Choroid plexus epithelial cell (primary cell): ENCODE data around the gene BOK.

Source experiments
- DNase-seq: peaks from one replicate; pipeline ENCODE4 v3.0.0-alpha.2; 2010; ENCODE audit warnings: low read depth
- H3K4me3 ChIP-seq: 2 replicates; pipeline ENCODE4 v1.5.1; 2011; ENCODE audit warnings: low read depth, mild to moderate bottlenecking, control low read depth, low read length, moderate library complexity
- TF ChIP-seq, protein P1 (sequence below): conservative IDR thresholded peaks from 2 replicates; pipeline ENCODE4 v1.5.1; 2011; ENCODE audit warnings: low read depth, mild to moderate bottlenecking, control low read depth, inconsistent platforms, low read length, moderate library complexity

Gene BOK

DNA sequence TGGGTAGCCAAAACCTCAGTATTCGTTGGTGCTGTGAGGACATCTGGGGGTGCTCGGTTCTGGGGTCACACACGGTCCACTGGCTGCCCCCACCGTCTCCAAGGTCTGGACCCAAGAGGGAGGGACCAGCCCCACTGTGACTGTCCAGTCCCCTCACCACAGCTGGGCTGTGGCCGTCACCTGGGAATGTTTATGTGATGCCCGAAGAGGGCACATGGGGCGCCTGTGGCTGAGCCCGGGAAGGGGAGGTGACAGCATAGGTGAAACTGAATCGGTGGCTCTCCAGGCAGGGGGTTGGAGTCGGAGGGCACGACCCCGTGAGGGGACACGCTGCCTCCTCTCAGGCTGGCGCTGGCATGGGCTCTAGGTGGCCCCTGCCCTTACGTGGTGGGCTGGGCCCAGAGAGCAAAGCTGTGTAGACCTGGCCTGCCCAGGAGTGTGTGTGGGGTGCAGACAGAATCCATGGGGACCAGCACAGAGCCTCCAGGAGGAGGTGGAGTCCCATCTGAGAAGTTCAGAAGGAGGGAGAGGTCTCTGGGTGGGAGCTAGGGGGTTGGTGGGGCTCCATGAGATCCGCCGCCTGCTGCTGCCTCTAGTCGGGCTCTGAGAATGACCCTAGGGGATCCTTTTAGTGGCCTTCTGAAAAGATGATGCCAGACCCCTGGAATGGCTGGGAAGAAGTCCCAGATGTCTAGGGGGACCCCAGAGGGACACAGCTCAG is 1.8 kb downstream of the BOK start:
- no peak for DNase-seq
- H3K4me3 ChIP-seq: peak overlapping the region; percentile 67
- TF ChIP-seq, protein P1, sequence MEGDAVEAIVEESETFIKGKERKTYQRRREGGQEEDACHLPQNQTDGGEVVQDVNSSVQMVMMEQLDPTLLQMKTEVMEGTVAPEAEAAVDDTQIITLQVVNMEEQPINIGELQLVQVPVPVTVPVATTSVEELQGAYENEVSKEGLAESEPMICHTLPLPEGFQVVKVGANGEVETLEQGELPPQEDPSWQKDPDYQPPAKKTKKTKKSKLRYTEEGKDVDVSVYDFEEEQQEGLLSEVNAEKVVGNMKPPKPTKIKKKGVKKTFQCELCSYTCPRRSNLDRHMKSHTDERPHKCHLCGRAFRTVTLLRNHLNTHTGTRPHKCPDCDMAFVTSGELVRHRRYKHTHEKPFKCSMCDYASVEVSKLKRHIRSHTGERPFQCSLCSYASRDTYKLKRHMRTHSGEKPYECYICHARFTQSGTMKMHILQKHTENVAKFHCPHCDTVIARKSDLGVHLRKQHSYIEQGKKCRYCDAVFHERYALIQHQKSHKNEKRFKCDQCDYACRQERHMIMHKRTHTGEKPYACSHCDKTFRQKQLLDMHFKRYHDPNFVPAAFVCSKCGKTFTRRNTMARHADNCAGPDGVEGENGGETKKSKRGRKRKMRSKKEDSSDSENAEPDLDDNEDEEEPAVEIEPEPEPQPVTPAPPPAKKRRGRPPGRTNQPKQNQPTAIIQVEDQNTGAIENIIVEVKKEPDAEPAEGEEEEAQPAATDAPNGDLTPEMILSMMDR: no peak

DNA sequence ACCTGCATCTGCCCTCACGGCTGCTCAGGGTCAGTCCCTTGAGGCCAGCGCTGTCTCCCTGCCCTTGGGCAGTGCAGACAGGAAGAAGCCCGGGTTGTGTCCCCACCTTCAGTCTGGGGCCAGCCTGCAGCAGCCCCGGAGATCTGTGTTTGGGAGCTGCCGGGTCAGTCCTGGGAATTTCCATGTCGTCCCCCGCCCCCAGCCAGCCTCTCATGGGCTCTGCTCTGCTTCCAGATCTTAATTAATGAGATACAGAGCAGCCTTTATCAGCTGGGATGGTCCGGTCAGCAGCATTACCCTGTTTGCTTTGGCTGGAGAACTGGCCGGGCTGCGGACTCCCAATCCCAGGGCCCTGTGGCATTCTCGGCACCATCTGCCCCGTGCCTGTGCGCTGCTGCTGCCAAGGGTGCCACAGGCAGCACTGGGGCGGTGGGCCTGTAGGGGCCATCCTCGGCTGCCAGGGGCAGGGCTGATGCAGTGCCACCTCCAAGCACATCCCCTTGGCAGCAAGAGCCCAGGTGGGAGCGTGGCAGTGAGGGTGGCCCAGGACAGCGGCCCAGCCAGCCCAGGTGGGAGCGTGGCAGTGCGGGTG is 2.4 kb downstream of the BOK start:
- H3K4me3 ChIP-seq: peak overlapping the region; percentile 22
- TF ChIP-seq, protein P1: no peak
- no peak for DNase-seq

DNA sequence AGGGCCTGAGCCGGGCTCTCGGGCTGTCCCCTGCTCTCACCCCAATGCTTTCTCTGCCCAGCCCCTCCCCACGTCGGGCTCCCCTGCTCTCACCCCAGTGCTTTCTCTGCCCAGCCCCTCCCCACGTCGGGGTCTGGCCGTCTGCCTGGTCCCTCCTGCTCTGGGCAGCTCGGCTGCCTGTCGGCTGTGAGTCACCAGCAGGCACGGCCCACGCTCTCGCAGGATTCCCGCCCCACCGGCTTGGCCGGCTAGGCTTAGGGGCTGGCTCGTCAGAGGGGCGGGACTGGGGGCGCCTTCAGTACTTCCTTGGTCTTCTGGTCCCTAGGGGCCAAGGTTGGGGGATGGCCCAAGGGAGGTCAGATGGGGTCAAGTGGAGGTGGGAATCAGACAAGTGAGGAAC is 3.3 kb downstream of the BOK start:
- no peak overlapping the region for H3K4me3 ChIP-seq
- TF ChIP-seq, protein P1: no peak
- DNase-seq: peak; percentile 69

DNA sequence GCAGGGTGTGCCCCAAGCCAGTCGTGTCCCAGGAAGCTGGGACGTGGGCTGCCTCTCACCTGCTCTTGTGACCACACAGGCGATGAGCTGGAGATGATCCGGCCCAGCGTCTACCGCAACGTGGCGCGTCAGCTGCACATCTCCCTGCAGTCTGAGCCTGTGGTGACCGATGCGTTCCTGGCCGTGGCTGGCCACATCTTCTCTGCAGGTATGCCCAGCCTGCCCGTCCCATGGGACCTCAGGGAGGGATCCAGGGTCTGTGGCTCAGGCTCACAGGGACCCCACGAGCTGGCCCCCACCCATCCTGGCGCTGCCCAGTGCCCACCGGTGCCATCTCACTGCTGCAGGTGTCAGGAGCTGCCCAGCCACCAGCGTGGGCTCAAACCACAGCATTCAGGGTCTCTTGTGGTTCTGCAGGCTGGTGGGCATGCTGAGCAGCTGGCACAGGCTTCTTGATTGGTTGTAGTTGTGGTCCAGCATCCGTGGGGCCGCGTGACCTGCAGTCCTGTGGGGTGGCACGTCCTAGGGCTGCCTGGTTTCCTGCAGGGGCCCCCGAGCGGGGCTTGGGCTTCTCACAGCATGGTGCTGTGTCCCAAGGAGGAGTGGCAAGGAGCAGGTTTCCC is 3.8 kb downstream of the BOK start:
- TF ChIP-seq, protein P1: no peak
- H3K4me3 ChIP-seq: no peak overlapping the region
- no peak for DNase-seq

DNA sequence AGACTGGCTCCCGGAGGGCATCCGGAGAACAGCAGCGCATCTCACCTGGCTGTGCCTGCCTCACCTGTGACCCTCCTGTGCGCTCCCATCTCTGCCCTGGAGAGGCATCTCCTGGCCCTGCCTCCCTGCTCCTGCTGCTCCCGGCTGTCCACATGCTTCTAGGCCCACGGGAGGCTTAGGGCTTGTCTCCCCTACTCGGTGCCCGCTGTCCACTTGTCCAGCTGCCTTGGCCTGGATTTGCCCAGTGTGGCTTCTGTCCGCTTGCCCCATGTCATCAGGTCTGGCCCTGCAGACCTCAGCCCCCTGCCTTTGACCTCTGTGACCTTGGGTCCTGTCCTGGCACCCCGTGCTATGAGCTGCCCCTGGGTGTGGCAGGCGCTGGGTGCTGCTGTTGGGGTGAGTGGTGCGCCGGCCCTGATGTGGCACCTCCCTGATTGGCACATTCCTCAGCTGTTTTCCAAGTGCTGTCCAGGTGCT is 4.5 kb downstream of the BOK start:
- TF ChIP-seq, protein P1: no peak
- H3K4me3 ChIP-seq: no peak overlapping the region
- DNase-seq: no peak

DNA sequence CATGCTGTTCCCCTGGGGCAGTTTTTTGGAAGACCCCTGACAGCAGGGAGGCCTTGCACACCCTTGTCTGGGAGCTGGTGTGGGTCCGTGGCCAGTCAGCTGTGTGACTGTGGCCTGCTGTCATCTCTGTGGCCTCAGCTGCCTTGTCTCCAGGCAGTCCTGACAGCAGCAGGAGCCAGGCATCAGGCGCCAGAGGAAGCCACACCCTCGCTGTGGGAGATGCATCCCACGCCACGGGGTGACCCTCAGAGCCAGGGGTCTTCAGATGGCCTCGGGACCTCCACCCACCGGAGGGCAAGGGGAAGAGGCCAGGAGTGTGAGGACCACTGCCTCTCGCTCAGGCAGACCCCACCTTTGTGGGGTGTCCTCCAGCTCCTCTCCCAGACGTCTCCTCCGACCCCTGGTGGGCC is 5.0 kb downstream of the BOK start:
- no peak overlapping the region for H3K4me3 ChIP-seq
- no peak for DNase-seq
- TF ChIP-seq, protein P1: no peak
